Muscle layer of colon (tissue), 2 donors: ENCODE results near the gene CCDC12.

Source experiments
- H3K27ac ChIP-seq: one replicate; pipeline ENCODE4 v1.7.0; 2013; ENCODE audit warnings: low read depth, mild to moderate bottlenecking, low read length, moderate library complexity
- H3K27me3 ChIP-seq, 2 donors: one replicate each; pipeline ENCODE4 v1.7.0; 2013; ENCODE audit warnings: low read length in 2 of 2, mild to moderate bottlenecking in 2 of 2; ENCODE audit not compliant: insufficient read depth in 2 of 2, control insufficient read depth in 1 of 2
- H3K36me3 ChIP-seq: one replicate; pipeline ENCODE4 v1.7.0; 2013; ENCODE audit warnings: mild to moderate bottlenecking, low read length; ENCODE audit not compliant: insufficient read depth
- H3K4me1 ChIP-seq: one replicate; pipeline ENCODE4 v1.7.0; 2013; ENCODE audit warnings: mild to moderate bottlenecking, low read length; ENCODE audit not compliant: insufficient read depth
- H3K4me3 ChIP-seq, 2 donors: one replicate each; pipeline ENCODE4 v1.7.0; 2013; ENCODE audit warnings: low read length in 2 of 2, low read depth in 1 of 2, mild to moderate bottlenecking in 1 of 2, moderate library complexity in 1 of 2
- H3K9ac ChIP-seq: one replicate; pipeline ENCODE4 v1.7.0; 2013; ENCODE audit warnings: low read length
- H3K9me3 ChIP-seq: one replicate; pipeline ENCODE4 v1.7.0; 2013; ENCODE audit warnings: mild to moderate bottlenecking, low read length
- donor health status: abdominal sarcoma.
- donor health status: Adenocarcinoma of cecum.

CCDC12 gene

DNA sequence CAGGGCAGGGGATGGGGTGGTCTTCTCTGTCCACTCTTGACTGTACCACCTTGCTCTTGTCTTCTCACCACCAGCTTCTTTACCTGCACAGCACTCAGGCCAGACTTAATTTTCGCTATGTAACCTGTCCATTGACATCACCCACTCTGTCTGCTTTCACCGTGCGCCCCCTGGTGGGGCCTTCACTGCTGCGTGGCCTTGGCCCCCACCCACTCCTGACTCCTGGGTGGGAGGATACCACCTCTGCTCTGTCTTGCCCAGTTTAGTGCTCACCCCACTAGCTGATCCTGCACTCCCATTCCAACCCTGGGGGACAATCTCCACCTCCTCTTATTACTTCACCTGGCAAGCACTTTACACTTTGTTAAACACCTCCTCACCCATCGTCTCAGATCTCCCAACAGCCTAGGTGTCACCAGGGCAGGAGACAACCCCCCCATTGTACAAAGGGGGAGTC, 81.3 kb downstream of the CCDC12 start:
- H3K4me3 ChIP-seq, result no peak overlapping the region
- H3K36me3 ChIP-seq, result no peaks in the 10 kb centered on the region
- no peak overlapping the region for H3K9ac ChIP-seq
- H3K27me3 ChIP-seq, result peaks cover 12 to 23% of the 10 kb centered on the region in 2 donors
- H3K9me3 ChIP-seq, result no peaks in the 10 kb centered on the region
- H3K27ac ChIP-seq, result no peak overlapping the region
- H3K4me1 ChIP-seq, result peaks cover 19% of the 10 kb centered on the region

DNA sequence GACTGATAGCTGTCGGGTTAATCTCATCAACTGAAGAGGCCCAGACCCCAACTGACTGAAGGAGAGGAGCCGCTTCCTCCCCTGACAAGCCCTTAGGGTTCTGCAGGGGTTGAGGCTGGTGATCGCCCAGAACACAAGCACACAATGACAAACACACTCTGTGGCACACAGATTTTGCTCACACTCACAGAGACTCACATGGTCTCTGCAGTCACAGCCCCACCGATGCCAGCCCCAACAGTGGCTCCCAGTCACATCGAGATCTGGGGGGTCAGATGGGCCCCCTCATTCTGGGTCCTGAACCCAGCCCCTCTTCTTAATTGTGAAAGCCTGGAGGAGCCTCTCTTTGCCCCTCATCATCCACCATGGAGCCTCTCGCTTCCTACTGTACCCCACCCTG, 82.3 kb downstream of the CCDC12 start:
- Histone ChIP-seq H3K9ac (no peak overlapping the region), H3K36me3 (no peaks in the 10 kb centered on the region), H3K9me3 (no peaks in the 10 kb centered on the region), H3K27ac (no peak overlapping the region), H3K27me3 (peaks cover 11 to 16% of the 10 kb centered on the region in 2 donors), H3K4me3 (no peak overlapping the region), H3K4me1 (peaks cover 19% of the 10 kb centered on the region)

DNA sequence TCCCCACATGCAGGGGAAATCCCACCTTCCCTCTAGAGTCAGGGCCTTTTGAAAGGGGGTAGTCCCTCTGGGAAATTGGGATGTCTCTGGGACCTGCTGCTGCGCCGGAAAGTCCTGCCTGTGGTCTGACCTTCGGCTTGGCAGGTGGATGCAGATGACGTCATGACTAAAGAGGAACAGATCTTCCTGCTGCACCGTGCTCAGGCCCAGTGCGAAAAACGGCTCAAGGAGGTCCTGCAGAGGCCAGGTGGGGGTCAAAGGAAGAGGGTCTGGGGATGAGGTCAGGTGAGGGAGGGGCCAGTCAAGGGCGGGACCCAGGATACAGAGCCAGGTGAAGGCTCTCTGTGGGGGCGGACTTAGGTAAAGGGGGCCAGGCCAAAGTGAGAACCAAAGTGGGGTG, 82.8 kb downstream of the CCDC12 start:
- Histone ChIP-seq H3K4me1 (peaks cover 19% of the 10 kb centered on the region), H3K36me3 (no peaks in the 10 kb centered on the region), H3K27me3 (peaks cover 8 to 11% of the 10 kb centered on the region in 2 donors), H3K27ac (no peak overlapping the region), H3K9ac (no peak overlapping the region), H3K9me3 (no peaks in the 10 kb centered on the region), H3K4me3 (no peak overlapping the region)

GRCh38 chr3:46893146-46893748, 83.3 kb downstream of the CCDC12 start:
- peaks cover 19% of the 10 kb centered on the region for H3K4me1 ChIP-seq
- no peaks in the 10 kb centered on the region for H3K9me3 ChIP-seq
- peak overlapping the region in 1 of 2 donors; percentile 53 for H3K4me3 ChIP-seq
- no peak overlapping the region for H3K9ac ChIP-seq
- peaks cover 5 to 6% of the 10 kb centered on the region in 2 donors for H3K27me3 ChIP-seq
- H3K36me3 ChIP-seq, result no peaks in the 10 kb centered on the region
- no peak overlapping the region for H3K27ac ChIP-seq

- no peaks in the 10 kb centered on the region for H3K27me3 ChIP-seq
Measured at GRCh38 chr3:46892285-46893145, 84.0 kb downstream of the CCDC12 start.

DNA sequence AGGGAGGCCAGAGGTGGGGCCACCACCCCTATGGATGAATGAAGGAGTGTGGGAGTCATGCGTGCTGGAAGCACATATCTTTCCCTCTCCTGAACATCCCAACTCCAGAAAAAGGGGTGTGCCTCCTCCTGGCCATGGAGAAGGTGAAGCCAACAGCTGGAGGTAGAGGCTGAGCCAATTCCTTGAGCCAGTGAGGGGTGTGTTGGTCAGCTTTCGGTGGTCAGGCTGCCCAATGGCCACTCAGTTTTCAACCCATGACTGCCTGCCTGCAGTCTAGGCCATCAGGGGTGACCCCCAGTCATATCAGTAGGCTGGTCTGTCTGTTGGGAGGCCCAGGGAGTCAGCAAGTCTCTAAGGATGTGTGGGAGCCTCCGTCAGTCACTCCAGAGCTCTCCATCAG, 85.4 kb downstream of the CCDC12 start:
- H3K27ac ChIP-seq, result no peak overlapping the region
- H3K36me3 ChIP-seq, result no peaks in the 10 kb centered on the region
- H3K9ac ChIP-seq, result no peak overlapping the region
- peaks cover 19% of the 10 kb centered on the region for H3K4me1 ChIP-seq
- H3K4me3 ChIP-seq, result no peak overlapping the region
- H3K9me3 ChIP-seq, result no peaks in the 10 kb centered on the region
- no peaks in the 10 kb centered on the region for H3K27me3 ChIP-seq

More at GRCh38 chr3:46892285-46893145, 84.0 kb downstream of the CCDC12 start:
- Histone ChIP-seq H3K4me1 (peaks cover 19% of the 10 kb centered on the region), H3K4me3 (peak overlapping the region; percentile 40 to 53), H3K9me3 (no peaks in the 10 kb centered on the region), H3K27ac (no peak overlapping the region), H3K9ac (no peak overlapping the region), H3K36me3 (no peaks in the 10 kb centered on the region)

DNA sequence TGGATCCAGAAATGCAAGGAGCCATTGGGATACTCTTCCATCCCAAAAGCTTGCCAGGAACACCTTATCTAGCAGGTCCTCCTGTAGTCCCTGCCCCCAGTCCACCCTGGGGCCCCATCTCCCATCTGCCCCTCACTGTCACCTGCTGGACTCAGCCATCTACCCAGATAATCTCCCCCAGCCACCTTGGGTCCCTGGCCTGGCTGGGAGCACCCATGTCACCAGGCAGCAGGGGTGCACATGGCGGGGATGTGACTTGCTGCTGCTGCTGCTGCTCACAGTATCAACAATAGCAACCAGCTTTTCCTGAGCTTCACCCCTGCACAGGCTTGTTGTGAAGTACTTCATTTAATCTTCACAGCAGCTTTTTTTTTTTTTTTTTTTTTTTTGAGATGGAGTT, 86.4 kb downstream of the CCDC12 start:
- Histone ChIP-seq H3K36me3 (no peaks in the 10 kb centered on the region), H3K9ac (no peak overlapping the region), H3K4me3 (no peak overlapping the region), H3K4me1 (peaks cover 19% of the 10 kb centered on the region), H3K9me3 (no peaks in the 10 kb centered on the region), H3K27me3 (no peaks in the 10 kb centered on the region), H3K27ac (no peak overlapping the region)

GRCh38 chr3:46889381-46890110, 87.0 kb downstream of the CCDC12 start:
- no peak overlapping the region for H3K4me3 ChIP-seq
- no peak overlapping the region for H3K27ac ChIP-seq
- peaks cover 19% of the 10 kb centered on the region for H3K4me1 ChIP-seq
- peaks cover 0 to under 1% of the 10 kb centered on the region in 2 donors for H3K27me3 ChIP-seq
- H3K9me3 ChIP-seq, result no peaks in the 10 kb centered on the region
- H3K36me3 ChIP-seq, result no peaks in the 10 kb centered on the region
- no peak overlapping the region for H3K9ac ChIP-seq

- no peak overlapping the region for H3K4me3 ChIP-seq
- H3K4me1 ChIP-seq, result peaks cover 19% of the 10 kb centered on the region
- no peak overlapping the region for H3K9ac ChIP-seq
- H3K27ac ChIP-seq, result no peak overlapping the region
- no peaks in the 10 kb centered on the region for H3K9me3 ChIP-seq
- H3K27me3 ChIP-seq, result peaks cover 0 to 8% of the 10 kb centered on the region in 2 donors
- H3K36me3 ChIP-seq, result no peaks in the 10 kb centered on the region
Measured at GRCh38 chr3:46888705-46889104, 87.8 kb downstream of the CCDC12 start.

GRCh38 chr3:46887980-46888494, 88.5 kb downstream of the CCDC12 start:
- H3K9ac ChIP-seq, result no peak overlapping the region
- H3K9me3 ChIP-seq, result no peaks in the 10 kb centered on the region
- no peaks in the 10 kb centered on the region for H3K36me3 ChIP-seq
- peaks cover 0 to 8% of the 10 kb centered on the region in 2 donors for H3K27me3 ChIP-seq
- no peak overlapping the region for H3K27ac ChIP-seq
- H3K4me3 ChIP-seq, result no peak overlapping the region
- H3K4me1 ChIP-seq, result peaks cover 18% of the 10 kb centered on the region

- H3K4me3 ChIP-seq, result no peak overlapping the region
- no peaks in the 10 kb centered on the region for H3K9me3 ChIP-seq
- peaks cover 4% of the 10 kb centered on the region for H3K4me1 ChIP-seq
- no peaks in the 10 kb centered on the region for H3K36me3 ChIP-seq
- no peak overlapping the region for H3K27ac ChIP-seq
- no peak overlapping the region for H3K9ac ChIP-seq
- H3K27me3 ChIP-seq, result peaks cover 0 to 25% of the 10 kb centered on the region in 2 donors
Measured at GRCh38 chr3:46885612-46886011, 90.9 kb downstream of the CCDC12 start.
